GM21423 (cell line): Measurements from ENCODE around the gene GSE1.

Experiments
- ATAC-seq: cut with Tn5 transposase; IDR thresholded peaks from one replicate; pipeline ENCODE4 v1.9.1; 2021; ENCODE audit warnings: mild to moderate bottlenecking, moderate library complexity; ENCODE audit not compliant: unreplicated experiment

GSE1 gene

GRCh38 chr16:85695196-85696128 lies 82.3 kb downstream of the GSE1 start:
- ATAC-seq, result no peak

- ATAC-seq, result no peak
Measured at GRCh38 chr16:85696781-85697180, 83.7 kb downstream of the GSE1 start.

- ATAC-seq, result no peak
Measured at GRCh38 chr16:85697431-85697830, 84.3 kb downstream of the GSE1 start.

- ATAC-seq, result no peak
Measured at GRCh38 chr16:85698459-85698891, 85.4 kb downstream of the GSE1 start.

- ATAC-seq, result no peak
Measured at GRCh38 chr16:85698935-85699558, 85.9 kb downstream of the GSE1 start.

- no peak for ATAC-seq
Measured at GRCh38 chr16:85699628-85700027, 86.5 kb downstream of the GSE1 start.

GRCh38 chr16:85704011-85704410 lies 90.9 kb downstream of the GSE1 start:
- no peak for ATAC-seq

- no peak for ATAC-seq
Measured at GRCh38 chr16:85704900-85705846, 92.1 kb downstream of the GSE1 start.

GRCh38 chr16:85706449-85707034 lies 93.4 kb downstream of the GSE1 start:
- no peak for ATAC-seq

GRCh38 chr16:85707528-85708095 lies 94.5 kb downstream of the GSE1 start:
- ATAC-seq, result no peak

- no peak for ATAC-seq
Measured at GRCh38 chr16:85708338-85708737, 95.2 kb downstream of the GSE1 start.

GRCh38 chr16:85709766-85710585 lies 96.9 kb downstream of the GSE1 start:
- ATAC-seq, result no peak

- no peak for ATAC-seq
Measured at GRCh38 chr16:85710732-85711131, 97.6 kb downstream of the GSE1 start.

GRCh38 chr16:85711982-85712587 lies 99.0 kb downstream of the GSE1 start:
- no peak for ATAC-seq

- no peak for ATAC-seq
Measured at GRCh38 chr16:85712801-85713200, 99.7 kb downstream of the GSE1 start.

GRCh38 chr16:85715169-85716021 lies 102.3 kb downstream of the GSE1 start:
- ATAC-seq, result no peak

- ATAC-seq, result no peak
Measured at GRCh38 chr16:85716022-85716679, 103.0 kb downstream of the GSE1 start.

- no peak for ATAC-seq
Measured at GRCh38 chr16:85716680-85717038, 103.5 kb downstream of the GSE1 start.
